Keratinocyte (primary cell): Measurements from ENCODE around the gene RBPJ. TPM values are rescaled to one million over a fixed set of nuclear protein-coding genes. Genes with fewer than 3 reads are reported as not detected.

Source experiments
- DNase-seq: peaks from one replicate; pipeline ENCODE4 v3.0.0-alpha.2; 2011; ENCODE audit warnings: low read depth, missing footprints, low spot score
- FAIRE-seq: peaks from 2 replicates; lab custom pipeline; 2011; peaks lifted over from hg19 to GRCh38; lab: Jason Lieb, UNC
- H2AFZ ChIP-seq: 2 replicates; pipeline ENCODE4 v1.6.0; 2012; ENCODE audit warnings: low read length, control low read depth, inconsistent platforms; ENCODE audit not compliant: control insufficient read depth
- H3K27ac ChIP-seq: 2 replicates; pipeline ENCODE4 v1.5.1; 2011; ENCODE audit warnings: low read length; ENCODE audit not compliant: control insufficient read depth, insufficient read depth
- H3K27me3 ChIP-seq: 3 replicates; pipeline ENCODE4 v1.6.0; 2011; ENCODE audit warnings: low read length; ENCODE audit not compliant: control insufficient read depth, insufficient read depth; ENCODE audit errors: extremely low read depth
- H3K36me3 ChIP-seq, 2 experiments: 2 replicates in 1 of 2; 3 replicates in 1 of 2; pipeline ENCODE4 v1.5.1; 2011; ENCODE audit warnings: low read length in 2 of 2, mild to moderate bottlenecking in 1 of 2; ENCODE audit not compliant: control insufficient read depth in 2 of 2, insufficient read depth in 2 of 2; ENCODE audit errors: extremely low read depth in 1 of 2
- H3K4me1 ChIP-seq: 3 replicates; pipeline ENCODE4 v1.5.1; 2011; ENCODE audit warnings: low read length; ENCODE audit not compliant: control insufficient read depth, insufficient read depth; ENCODE audit errors: extremely low read depth
- H3K4me2 ChIP-seq: 3 replicates; pipeline ENCODE4 v1.6.0; 2011; ENCODE audit warnings: low read depth, low read length; ENCODE audit not compliant: control insufficient read depth, insufficient read depth; ENCODE audit errors: extremely low read depth
- H3K4me3 ChIP-seq, 3 experiments: fragments of 200-600 bp in 1 of 3; sonication (generic) in 1 of 3; 2 replicates in 2 of 3; 3 replicates in 1 of 3; pipeline ENCODE4 v1.5.1; 2011 to 2016; ENCODE audit warnings: low read length in 3 of 3, mild to moderate bottlenecking in 3 of 3, control low read depth in 2 of 3, inconsistent platforms in 1 of 3, low read depth in 1 of 3, mixed read lengths in 1 of 3, mixed run types in 1 of 3, moderate library complexity in 1 of 3; ENCODE audit not compliant: control insufficient read depth in 2 of 3, insufficient read depth in 2 of 3; ENCODE audit errors: extremely low read depth in 1 of 3
- H3K79me2 ChIP-seq: 2 replicates; pipeline ENCODE4 v1.6.0; 2012; ENCODE audit warnings: low read length; ENCODE audit not compliant: control insufficient read depth, insufficient read depth
- H3K9ac ChIP-seq: 3 replicates; pipeline ENCODE4 v1.6.0; 2011; ENCODE audit warnings: low read length; ENCODE audit not compliant: control insufficient read depth, insufficient read depth; ENCODE audit errors: extremely low read depth
- H3K9me1 ChIP-seq: 3 replicates; pipeline ENCODE4 v1.6.0; 2011; ENCODE audit warnings: low read length; ENCODE audit not compliant: control insufficient read depth, insufficient read depth; ENCODE audit errors: extremely low read depth
- H3K9me3 ChIP-seq: 2 replicates; pipeline ENCODE4 v1.5.1; 2012; ENCODE audit warnings: low read depth, low read length; ENCODE audit not compliant: control insufficient read depth
- H4K20me1 ChIP-seq: 3 replicates; pipeline ENCODE4 v1.6.0; 2011; ENCODE audit warnings: low read length; ENCODE audit not compliant: control insufficient read depth, insufficient read depth; ENCODE audit errors: extremely low read depth
- CTCF ChIP-seq, 3 experiments: IDR thresholded peaks in 1 of 3; conservative IDR thresholded peaks in 1 of 3; optimal IDR thresholded peaks in 1 of 3; 2 replicates in 2 of 3; 3 replicates in 1 of 3; pipeline versions ENCODE3 to v1.5.1; 2011; ENCODE audit warnings: low read length in 3 of 3, mild to moderate bottlenecking in 3 of 3, moderate library complexity in 2 of 3, control low read depth in 1 of 3, inconsistent platforms in 1 of 3; ENCODE audit not compliant: insufficient read depth in 2 of 3; ENCODE audit errors: extremely low read depth in 1 of 3
- EZH2 ChIP-seq: IDR thresholded peaks from one replicate; pipeline ENCODE4 v1.6.1; 2012; ENCODE audit warnings: inconsistent platforms, mild to moderate bottlenecking, low read length, moderate library complexity
- dilution Hi-C: fragments of 300-500 bp; cut with MboI; formaldehyde crosslinking; loops from one replicate; pipeline ENCODE4 v1.7.0; 2020; ENCODE audit warnings: low sequenced_read_pairs; ENCODE audit not compliant: extremely low pct_ligation_motif_present
- polyA plus RNA-seq, 5 experiments: library from polyadenylated mRNA; depleted of rRNA in 3 of 5; stranded (reverse) in 3 of 5; stranded (forward) in 1 of 5; unstranded in 1 of 5; fragments of >200 nt; gene quantifications; 1 replicate in 1 of 5; 2 replicates in 3 of 5; 3 replicates in 1 of 5; pipeline versions ENCODE4 v1.2.1 to v1.2.3, GENCODE V29; 2011 to 2012; ENCODE audit warnings: missing spikeins in 2 of 5, low read depth in 1 of 5, low replicate concordance in 1 of 5

The RBPJ gene
- polyA plus RNA-seq, 1 donor (not counting 4 experiments of a cell fraction or from before 2014, with no cell fraction given), result 38.0 TPM

- no peaks in the 10 kb centered on the region for H4K20me1 ChIP-seq
- no peak overlapping the region for H3K4me2 ChIP-seq
- H3K27me3 ChIP-seq, result no peaks in the 10 kb centered on the region
- DNase-seq, result no peak
- no peaks in the 10 kb centered on the region for H3K4me1 ChIP-seq
- dilution Hi-C loops, result no loop called here
- no peaks in the 10 kb centered on the region for H3K36me3 ChIP-seq
- H3K9me3 ChIP-seq, result no peaks in the 10 kb centered on the region
- TF ChIP-seq EZH2 (no peak), CTCF (optimal IDR thresholded peaks at IDR 0.05 in 1 of 3, IDR thresholded peaks at IDR 0.05 in 1 of 3, conservative IDR thresholded peaks at IDR 0.05 in 1 of 3; ENCODE audit: extremely low read depth in 1 of 3, insufficient read depth in 2 of 3, low read length in 3 of 3) (no peak)
- H3K27ac ChIP-seq, result no peak overlapping the region
- H3K9ac ChIP-seq, result no peak overlapping the region
- no peak overlapping the region for H2AFZ ChIP-seq
- H3K4me3 ChIP-seq, result no peak overlapping the region
- FAIRE-seq, result no peak
- no peaks in the 10 kb centered on the region for H3K79me2 ChIP-seq
- H3K9me1 ChIP-seq, result no peaks in the 10 kb centered on the region
Observed at GRCh38 chr4:26302031-26302899, 18.5 kb upstream of the RBPJ start.

DNA sequence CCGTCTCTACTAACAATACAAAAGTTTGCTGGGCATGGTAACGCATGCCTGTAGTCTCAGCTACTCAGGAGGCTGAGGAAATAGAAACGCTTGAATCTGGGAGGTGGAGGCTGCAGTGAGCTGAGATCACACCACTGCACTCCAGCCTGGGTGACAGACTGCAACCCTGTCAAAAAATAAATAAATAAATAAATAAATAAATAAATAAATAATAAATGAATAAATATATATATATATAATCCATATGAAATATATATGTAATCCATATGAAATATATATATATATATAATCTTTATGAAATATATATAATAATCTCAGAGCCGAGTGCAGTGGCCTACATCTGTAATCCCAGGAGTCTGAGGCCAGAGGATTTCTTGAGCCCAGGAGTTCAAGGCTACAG lies 17.8 kb upstream of the RBPJ start:
- H3K4me3 ChIP-seq, result no peak overlapping the region
- no peak overlapping the region for H3K9ac ChIP-seq
- TF ChIP-seq EZH2, result no peak
- TF ChIP-seq CTCF (optimal IDR thresholded peaks at IDR 0.05 in 1 of 3, IDR thresholded peaks at IDR 0.05 in 1 of 3, conservative IDR thresholded peaks at IDR 0.05 in 1 of 3; ENCODE audit: extremely low read depth in 1 of 3, insufficient read depth in 2 of 3, low read length in 3 of 3), result no peak
- no peak overlapping the region for H2AFZ ChIP-seq
- H3K79me2 ChIP-seq, result no peaks in the 10 kb centered on the region
- no peak overlapping the region for H3K4me2 ChIP-seq
- H3K4me1 ChIP-seq, result no peaks in the 10 kb centered on the region
- no peaks in the 10 kb centered on the region for H3K9me3 ChIP-seq
- H3K36me3 ChIP-seq, result no peaks in the 10 kb centered on the region
- H3K9me1 ChIP-seq, result no peaks in the 10 kb centered on the region
- no peaks in the 10 kb centered on the region for H3K27me3 ChIP-seq
- DNase-seq (no peak), FAIRE-seq (no peak)
- no peak overlapping the region for H3K27ac ChIP-seq
- dilution Hi-C loops, result no loop called here
- no peaks in the 10 kb centered on the region for H4K20me1 ChIP-seq
